Measurements from ENCODE around the gene PDE4B. TPM values are rescaled to one million over a fixed set of nuclear protein-coding genes. Genes with fewer than 3 reads are reported as not detected.

Gene PDE4B
- total and polyA plus RNA-seq, 9 of the 15 experiments (the other 6 are each of a cell fraction or from before 2014, with no cell fraction given) = 0.09 TPM; not detected in 8

- Histone ChIP-seq H3K27ac (ENCODE audit: extremely low read depth, low read depth, low read length) (no peak overlapping the region), H3K4me3 (no peak overlapping the region), H3K9me1 (ENCODE audit: control insufficient read depth, insufficient read depth, low read length) (no peaks in the 10 kb centered on the region), H3K9me3 (replicated peaks; ENCODE audit: control insufficient read depth, insufficient read depth, low read depth, low read length) (no peaks in the 10 kb centered on the region), H3K4me1 (replicated peaks in 1 of 2; ENCODE audit: control insufficient read depth in 2 of 2, insufficient read depth in 2 of 2, low read length in 2 of 2) (no peaks in the 10 kb centered on the region), H3K4me2 (ENCODE audit: insufficient read depth, low read length) (no peak overlapping the region), H3K36me3 (ENCODE audit: control insufficient read depth, insufficient read depth, low read length) (no peaks in the 10 kb centered on the region), H2AFZ (ENCODE audit: low read depth, low read length) (no peak overlapping the region), H3K79me2 (ENCODE audit: control insufficient read depth, insufficient read depth, low read length) (no peaks in the 10 kb centered on the region), H3K9ac (ENCODE audit: insufficient read depth in 1 of 2, low read depth in 2 of 2, low read length in 2 of 2) (no peak overlapping the region), H4K20me1 (replicated peaks; ENCODE audit: control insufficient read depth, insufficient read depth, low read length) (no peaks in the 10 kb centered on the region), H3K27me3 (ENCODE audit: control insufficient read depth in 2 of 2, insufficient read depth in 2 of 2, low read length in 2 of 2) (no peaks in the 10 kb centered on the region; a peak in 1 of 5 replicates)
- CTCF ChIA-PET (ENCODE audit: low intra/inter-chr PET ratio) = no interaction called here
- BruUV-seq (replicated peaks) = no TSS peak
- POLR2A ChIA-PET = no interaction called here
- in situ Hi-C loops (cut with MboI) (loop anchor here (25.0 kb wide), 2 partner anchors 519 to 1169 kb away; no protein-coding TSS in a partner anchor), intact Hi-C loops (cut with micrococcal nuclease) (no loop called here)
- FAIRE-seq (no peak), ATAC-seq (no peak), DNase-seq (ENCODE audit: extremely low read depth in 1 of 4, low spot score in 3 of 4) (no peak)
- TF ChIP-seq CBX1 (IDR thresholded peaks at IDR 0.05; ENCODE audit: low read depth) = no peak
- TF ChIP-seq ETS2 (tag; IDR thresholded peaks at IDR 0.05; ENCODE audit: borderline replicate concordance, poor library complexity, severe bottlenecking) = no peak
- TF ChIP-seq HES1 (IDR thresholded peaks at IDR 0.05; ENCODE audit: low read depth) = no peak
- no peak for TF ChIP-seq MTF1 (CRISPR knock-in tag; IDR thresholded peaks at IDR 0.05; ENCODE audit: borderline replicate concordance)
These were observed 438.5 kb downstream of the PDE4B start for GRCh38 chr1:66231217-66231616.
